Progenitor cell of endocrine pancreas (in vitro differentiated cells): ENCODE measurements around the gene RIPOR2. TPM values are rescaled to one million over a fixed set of nuclear protein-coding genes. Genes with fewer than 3 reads are reported as not detected.

Source experiments
- DNase-seq: peaks from one replicate; pipeline ENCODE4 v3.0.0; 2021; ENCODE audit warnings: low spot score; ENCODE audit not compliant: unreplicated experiment
- H3K27ac Mint-ChIP-seq: 2 replicates; pipeline ENCODE4 v1.8.0; 2021; ENCODE audit warnings: mild to moderate bottlenecking, moderate library complexity, mixed read lengths
- H3K27me3 Mint-ChIP-seq: 2 replicates; pipeline ENCODE4 v1.8.0; 2021; ENCODE audit warnings: mixed read lengths
- H3K36me3 Mint-ChIP-seq: 2 replicates; pipeline ENCODE4 v1.8.0; 2022; ENCODE audit warnings: mixed read lengths; ENCODE audit not compliant: insufficient read depth
- H3K4me1 Mint-ChIP-seq: 2 replicates; pipeline ENCODE4 v1.8.0; 2021; ENCODE audit warnings: low read depth, mixed read lengths
- H3K4me3 Mint-ChIP-seq: 2 replicates; pipeline ENCODE4 v1.8.0; 2021; ENCODE audit warnings: low read depth, mild to moderate bottlenecking, moderate library complexity, mixed read lengths
- H3K9me3 Mint-ChIP-seq: 2 replicates; pipeline ENCODE4 v1.8.0; 2021; ENCODE audit warnings: low read depth, mixed read lengths
- CTCF ChIP-seq: fragments of 200-600 bp; sonication (generic); IDR thresholded peaks from one replicate; pipeline ENCODE4 v1.5.0; 2021; ENCODE audit warnings: antibody characterized with exemption, mild to moderate bottlenecking; ENCODE audit not compliant: unreplicated experiment
- total RNA-seq: library from RNA; stranded (reverse); gene quantifications from 2 replicates; pipeline ENCODE4 v1.2.1, GENCODE V29; 2021

The RIPOR2 gene
- total RNA-seq, 1 donor from 2014 or later, result 2.2 TPM

GRCh38 chr6:24836109-24836508, 99.7 kb downstream of the RIPOR2 start:
- Mint-ChIP-seq H3K27me3 (no peaks in the 10 kb centered on the region), H3K4me1 (no peaks in the 10 kb centered on the region), H3K27ac (no peak overlapping the region), H3K4me3 (no peak overlapping the region), H3K9me3 (peaks cover 3% of the 10 kb centered on the region), H3K36me3 (no peaks in the 10 kb centered on the region)
- no peak for DNase-seq
- no peak for TF ChIP-seq CTCF

- Mint-ChIP-seq H3K36me3 (no peaks in the 10 kb centered on the region), H3K27ac (no peak overlapping the region), H3K27me3 (no peaks in the 10 kb centered on the region), H3K9me3 (peaks cover 3% of the 10 kb centered on the region), H3K4me3 (no peak overlapping the region), H3K4me1 (no peaks in the 10 kb centered on the region)
- TF ChIP-seq CTCF, result no peak
- DNase-seq, result no peak
Observed at GRCh38 chr6:24833711-24834386, 101.9 kb downstream of the RIPOR2 start.

- Mint-ChIP-seq H3K4me1 (no peaks in the 10 kb centered on the region), H3K36me3 (no peaks in the 10 kb centered on the region), H3K9me3 (peaks cover 3% of the 10 kb centered on the region), H3K4me3 (no peak overlapping the region), H3K27me3 (no peaks in the 10 kb centered on the region), H3K27ac (no peak overlapping the region)
- TF ChIP-seq CTCF, result no peak
- DNase-seq, result no peak
Observed at GRCh38 chr6:24832794-24833193, 103.0 kb downstream of the RIPOR2 start.

GRCh38 chr6:24831771-24832716, 103.7 kb downstream of the RIPOR2 start:
- H3K27me3 Mint-ChIP-seq, result no peaks in the 10 kb centered on the region
- H3K4me3 Mint-ChIP-seq, result no peak overlapping the region
- no peak overlapping the region for H3K27ac Mint-ChIP-seq
- no peaks in the 10 kb centered on the region for H3K36me3 Mint-ChIP-seq
- H3K9me3 Mint-ChIP-seq, result peaks cover 3% of the 10 kb centered on the region
- H3K4me1 Mint-ChIP-seq, result no peaks in the 10 kb centered on the region
- DNase-seq, result no peak
- TF ChIP-seq CTCF, result no peak

- no peak overlapping the region for H3K27ac Mint-ChIP-seq
- no peaks in the 10 kb centered on the region for H3K36me3 Mint-ChIP-seq
- no peaks in the 10 kb centered on the region for H3K4me1 Mint-ChIP-seq
- no peaks in the 10 kb centered on the region for H3K27me3 Mint-ChIP-seq
- no peak overlapping the region for H3K4me3 Mint-ChIP-seq
- peaks cover 3% of the 10 kb centered on the region for H3K9me3 Mint-ChIP-seq
- TF ChIP-seq CTCF, result no peak
- DNase-seq, result no peak
Observed at GRCh38 chr6:24829657-24830056, 106.1 kb downstream of the RIPOR2 start.
